IPS-NIHi7 (cell line): ENCODE results near the gene GREB1L.

ENCODE experiments used
- DNase-seq: peaks from one replicate; pipeline ENCODE4 v3.0.0; 2012; ENCODE audit warnings: mixed read lengths; ENCODE audit errors: extremely low spot score

The GREB1L gene

GRCh38 chr18:21559195-21559594 is 317.2 kb downstream of the GREB1L start:
- DNase-seq, result no peak

GRCh38 chr18:21571772-21572171 is 329.7 kb downstream of the GREB1L start:
- DNase-seq, result no peak
